Nephron (organoid): ENCODE measurements around the gene APBB3.

Experiments
- H3K27ac Mint-ChIP-seq, 3 experiments: 2 replicates each; pipeline ENCODE4 v1.8.0; 2020; ENCODE audit warnings: mixed read lengths in 3 of 3, mild to moderate bottlenecking in 2 of 3, moderate library complexity in 1 of 3
- H3K27me3 Mint-ChIP-seq: 2 replicates; pipeline ENCODE4 v1.8.0; 2021; ENCODE audit warnings: low read depth, mild to moderate bottlenecking, moderate library complexity, mixed read lengths
- H3K36me3 Mint-ChIP-seq: 2 replicates; pipeline ENCODE4 v1.8.0; 2020; ENCODE audit warnings: low read depth, mixed read lengths
- H3K4me1 Mint-ChIP-seq: 2 replicates; pipeline ENCODE4 v1.8.0; 2020; ENCODE audit warnings: mixed read lengths
- H3K4me3 Mint-ChIP-seq, 3 experiments: 2 replicates each; pipeline ENCODE4 v1.8.0; 2020; ENCODE audit warnings: mild to moderate bottlenecking in 3 of 3, mixed read lengths in 3 of 3, moderate library complexity in 2 of 3
- H3K9me3 Mint-ChIP-seq: 2 replicates; pipeline ENCODE4 v1.8.0; 2020; ENCODE audit warnings: mixed read lengths
- TF ChIP-seq, protein P1 (sequence below), 3 experiments: fragments of 200-600 bp; sonication (generic); IDR thresholded peaks; one replicate each; pipeline ENCODE4 v1.5.0; 2021; ENCODE audit warnings: antibody characterized with exemption in 3 of 3; ENCODE audit not compliant: unreplicated experiment in 3 of 3

Gene APBB3

DNA sequence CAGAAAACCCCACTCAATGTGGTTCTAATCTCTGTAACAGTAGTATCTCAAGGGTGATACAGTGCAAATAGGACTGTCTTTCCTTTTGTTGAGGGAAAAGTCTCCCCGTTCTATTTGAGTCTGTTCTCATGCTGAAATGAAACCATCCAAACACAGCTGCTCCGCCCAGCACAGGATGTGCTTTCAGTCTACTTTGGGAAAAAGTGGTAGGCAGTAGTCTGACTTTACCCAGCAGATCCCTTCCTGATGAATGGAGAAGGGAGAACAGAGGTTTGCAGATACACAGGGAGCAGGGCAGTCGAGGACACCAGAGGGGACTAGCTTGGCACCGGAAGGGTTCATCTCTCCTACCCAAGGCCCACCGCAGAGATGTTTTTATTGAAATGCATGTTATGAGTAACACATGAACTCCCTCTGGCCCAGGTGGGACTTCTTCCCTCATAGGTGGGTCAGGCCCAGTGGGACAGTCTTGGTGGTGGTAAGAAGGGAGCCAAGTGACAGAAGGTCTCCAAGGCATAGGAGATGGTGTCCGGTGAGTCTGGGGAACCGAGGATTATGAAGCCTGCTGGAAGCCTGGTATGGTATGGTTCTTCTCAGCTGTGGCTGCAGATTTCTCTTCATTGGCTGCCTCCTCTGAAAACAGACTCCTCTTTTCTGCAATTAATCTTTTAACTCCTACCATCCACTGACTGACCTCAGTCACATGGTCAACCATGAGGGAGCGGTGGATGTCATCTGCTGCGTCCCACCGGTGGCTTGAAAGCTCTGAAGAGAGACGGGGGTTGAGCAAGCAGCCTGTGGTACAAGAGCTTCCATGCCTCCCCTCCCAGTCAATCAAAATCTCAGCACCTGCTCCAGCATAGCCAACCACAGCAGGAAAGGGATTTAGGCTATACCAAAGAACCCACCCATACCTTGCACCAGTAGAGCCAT lies 14.0 kb downstream of the APBB3 start:
- H3K36me3 Mint-ChIP-seq = peaks cover 47% of the 10 kb centered on the region
- H3K4me1 Mint-ChIP-seq = peaks cover 57% of the 10 kb centered on the region
- H3K4me3 Mint-ChIP-seq = peak overlapping the region in 1 of 3 experiments; percentile 24
- no peaks in the 10 kb centered on the region for H3K27me3 Mint-ChIP-seq
- peak overlapping the region in 2 of 3 experiments; percentile 58 to 85 for H3K27ac Mint-ChIP-seq
- TF ChIP-seq, protein P1, sequence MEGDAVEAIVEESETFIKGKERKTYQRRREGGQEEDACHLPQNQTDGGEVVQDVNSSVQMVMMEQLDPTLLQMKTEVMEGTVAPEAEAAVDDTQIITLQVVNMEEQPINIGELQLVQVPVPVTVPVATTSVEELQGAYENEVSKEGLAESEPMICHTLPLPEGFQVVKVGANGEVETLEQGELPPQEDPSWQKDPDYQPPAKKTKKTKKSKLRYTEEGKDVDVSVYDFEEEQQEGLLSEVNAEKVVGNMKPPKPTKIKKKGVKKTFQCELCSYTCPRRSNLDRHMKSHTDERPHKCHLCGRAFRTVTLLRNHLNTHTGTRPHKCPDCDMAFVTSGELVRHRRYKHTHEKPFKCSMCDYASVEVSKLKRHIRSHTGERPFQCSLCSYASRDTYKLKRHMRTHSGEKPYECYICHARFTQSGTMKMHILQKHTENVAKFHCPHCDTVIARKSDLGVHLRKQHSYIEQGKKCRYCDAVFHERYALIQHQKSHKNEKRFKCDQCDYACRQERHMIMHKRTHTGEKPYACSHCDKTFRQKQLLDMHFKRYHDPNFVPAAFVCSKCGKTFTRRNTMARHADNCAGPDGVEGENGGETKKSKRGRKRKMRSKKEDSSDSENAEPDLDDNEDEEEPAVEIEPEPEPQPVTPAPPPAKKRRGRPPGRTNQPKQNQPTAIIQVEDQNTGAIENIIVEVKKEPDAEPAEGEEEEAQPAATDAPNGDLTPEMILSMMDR (IDR thresholded peaks at IDR 0.05; ENCODE audit: unreplicated experiment in 3 of 3) = no peak
- no peaks in the 10 kb centered on the region for H3K9me3 Mint-ChIP-seq

DNA sequence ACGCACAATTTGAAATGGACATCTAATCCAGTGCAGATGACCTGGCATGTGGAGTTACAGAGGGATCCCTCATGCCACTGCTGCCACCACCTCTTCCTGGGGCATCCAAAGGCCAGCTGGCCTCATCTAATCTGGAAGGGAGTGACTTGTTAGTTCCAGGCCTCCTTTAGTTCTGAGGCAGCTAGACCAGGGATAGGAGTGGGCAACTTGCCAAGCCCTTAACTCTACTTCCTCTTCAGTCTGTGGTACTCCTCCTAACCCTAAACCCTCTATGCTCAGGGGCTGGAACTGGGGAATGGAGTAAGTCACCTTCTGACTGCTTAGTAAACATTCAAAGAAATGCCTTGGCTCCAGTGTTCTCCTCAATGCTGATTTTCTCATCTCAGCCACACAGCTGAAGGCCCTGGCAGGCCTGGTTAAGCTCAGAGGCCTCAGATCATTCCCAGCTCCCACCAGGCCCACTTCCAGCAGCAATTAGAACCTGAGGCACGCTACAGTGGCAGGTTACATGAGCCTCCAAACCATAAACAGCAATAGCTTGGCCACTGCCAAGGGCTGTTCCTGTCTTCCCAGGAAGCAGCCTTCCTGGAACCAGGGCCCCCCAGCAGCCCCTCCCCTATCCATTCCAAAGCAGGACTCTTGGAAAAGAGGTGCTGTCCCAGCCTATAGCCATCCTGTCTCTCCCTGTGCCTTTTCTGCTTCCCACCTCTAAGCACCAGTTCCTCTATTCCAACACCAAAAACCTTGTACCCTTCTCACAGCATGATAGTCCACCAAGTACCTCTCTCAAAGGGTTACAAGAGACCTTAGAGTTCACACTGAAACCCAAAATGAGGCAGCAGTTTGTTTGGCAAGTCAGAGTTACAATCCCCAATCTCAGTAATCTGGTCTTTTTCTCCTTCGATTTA lies 14.9 kb downstream of the APBB3 start:
- Mint-ChIP-seq H3K36me3 (peaks cover 50% of the 10 kb centered on the region), H3K4me1 (peaks cover 52% of the 10 kb centered on the region), H3K27ac (peak overlapping the region; percentile 58 to 85 (median 60)), H3K27me3 (no peaks in the 10 kb centered on the region), H3K9me3 (no peaks in the 10 kb centered on the region), H3K4me3 (peak overlapping the region; percentile 61 to 79 (median 77))
- TF ChIP-seq, protein P1 (IDR thresholded peaks at IDR 0.05; ENCODE audit: unreplicated experiment in 3 of 3) = no peak

DNA sequence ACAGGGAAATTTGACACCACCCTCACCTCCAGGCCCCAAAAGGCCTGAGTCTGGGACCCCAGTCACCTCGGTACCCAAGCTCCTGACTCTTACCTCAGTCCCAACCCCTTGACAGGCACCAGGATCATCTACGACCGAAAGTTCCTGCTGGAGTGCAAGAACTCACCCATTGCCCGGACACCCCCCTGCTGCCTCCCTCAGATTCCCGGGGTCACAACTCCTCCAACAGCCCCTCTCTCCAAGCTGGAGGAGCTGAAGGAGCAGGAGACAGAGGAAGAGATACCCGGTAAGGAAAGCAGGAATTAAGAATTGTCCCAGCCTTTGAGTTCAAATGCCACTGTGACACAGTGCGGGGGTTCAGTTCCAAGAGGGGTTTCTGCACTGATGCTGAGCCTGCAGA lies 15.6 kb downstream of the APBB3 start:
- Mint-ChIP-seq H3K36me3 (peaks cover 54% of the 10 kb centered on the region), H3K27me3 (no peaks in the 10 kb centered on the region), H3K4me3 (peak overlapping the region in 2 of 3 experiments; percentile 77 to 79), H3K4me1 (peaks cover 49% of the 10 kb centered on the region), H3K9me3 (no peaks in the 10 kb centered on the region), H3K27ac (peak overlapping the region; percentile 58 to 88 (median 85))
- TF ChIP-seq, protein P1 (IDR thresholded peaks at IDR 0.05; ENCODE audit: unreplicated experiment in 3 of 3) = no peak

DNA sequence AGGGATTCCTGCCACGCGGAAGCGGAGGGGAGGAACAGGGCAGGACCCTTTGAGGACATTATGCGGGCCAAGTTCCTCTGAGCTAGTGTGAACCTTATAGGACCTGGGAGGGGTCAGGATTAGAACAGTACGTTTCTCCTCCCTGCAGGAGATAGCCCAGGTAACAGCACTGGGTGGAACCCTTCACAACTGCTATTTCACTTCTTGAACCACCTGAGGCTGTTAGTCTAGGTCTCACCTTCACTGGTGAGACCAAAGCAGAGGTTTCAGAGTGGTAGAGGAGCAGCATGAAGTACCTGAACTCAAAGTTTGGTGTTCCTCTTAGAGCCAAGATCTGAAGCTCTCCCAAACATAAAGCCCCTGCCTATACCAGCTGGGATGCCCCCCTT lies 16.1 kb downstream of the APBB3 start:
- TF ChIP-seq, protein P1 (IDR thresholded peaks at IDR 0.05; ENCODE audit: unreplicated experiment in 3 of 3) = no peak
- H3K27ac Mint-ChIP-seq = peak overlapping the region; percentile 85 to 88 (median 88)
- H3K4me1 Mint-ChIP-seq = peaks cover 44% of the 10 kb centered on the region
- H3K36me3 Mint-ChIP-seq = peaks cover 52% of the 10 kb centered on the region
- no peaks in the 10 kb centered on the region for H3K9me3 Mint-ChIP-seq
- peak overlapping the region; percentile 77 to 84 (median 83) for H3K4me3 Mint-ChIP-seq
- H3K27me3 Mint-ChIP-seq = no peaks in the 10 kb centered on the region

DNA sequence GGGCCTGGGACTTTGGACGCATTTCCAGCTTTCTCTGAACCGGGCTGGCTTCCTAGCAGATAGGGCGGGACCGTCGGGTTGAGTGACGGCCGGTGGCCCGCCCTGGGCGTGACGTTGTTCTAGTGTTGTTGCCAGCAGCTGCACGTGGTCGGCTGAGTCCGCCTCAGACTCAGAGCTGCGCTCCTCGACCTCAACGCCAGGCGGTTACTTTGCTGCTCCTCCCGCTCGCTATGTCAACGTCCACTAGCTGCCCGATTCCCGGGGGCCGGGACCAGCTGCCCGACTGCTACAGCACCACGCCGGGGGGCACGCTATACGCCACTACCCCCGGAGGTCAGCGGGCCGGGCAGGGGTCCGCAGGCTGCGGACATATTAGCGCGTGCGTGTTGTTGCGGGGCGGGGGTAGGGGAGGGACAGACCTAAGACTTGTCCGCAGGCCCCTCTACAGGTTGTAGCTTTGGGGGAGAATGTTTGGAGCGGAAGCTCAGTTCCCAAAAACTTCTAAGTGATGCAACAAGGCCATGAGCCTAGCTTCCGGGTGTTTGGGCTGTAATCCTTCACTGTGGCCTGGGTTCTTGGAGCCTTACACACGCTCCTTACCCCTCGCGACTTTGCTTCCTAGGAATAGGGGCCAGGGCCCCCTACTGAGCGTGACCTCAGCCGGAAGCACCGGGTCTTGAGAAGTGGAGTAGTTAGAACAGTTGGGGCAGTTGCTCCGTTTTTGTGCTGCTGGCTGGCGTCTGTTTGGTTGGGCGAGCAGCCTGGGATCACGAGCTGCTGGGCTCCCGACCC lies 16.7 kb downstream of the APBB3 start, which contains the start of gene EIF4EBP3:
Gene EIF4EBP3 (plus strand): TSS at position 155 of the 792 bp plus-strand sequence. CDS start 76 bp downstream, at position 231.
- peaks cover 40% of the 10 kb centered on the region for H3K4me1 Mint-ChIP-seq
- TF ChIP-seq, protein P1 (IDR thresholded peaks at IDR 0.05; ENCODE audit: unreplicated experiment in 3 of 3) = peak; percentile 55 to 72 (median 66)
- H3K36me3 Mint-ChIP-seq = peaks cover 49% of the 10 kb centered on the region
- H3K27ac Mint-ChIP-seq = peak within 1 kb of the TSS; percentile 85 to 88 (median 88)
- peak within 1 kb of the TSS; percentile 77 to 84 (median 83) for H3K4me3 Mint-ChIP-seq
- H3K27me3 Mint-ChIP-seq = no peaks in the 10 kb centered on the region
- H3K9me3 Mint-ChIP-seq = no peaks in the 10 kb centered on the region
